Measurements from ENCODE around the gene KCNJ6.

Gene KCNJ6

GRCh38 chr21:37568916-37569315 lies 347.3 kb downstream of the KCNJ6 start:
- Histone ChIP-seq H3K9me3 (ENCODE audit: severe bottlenecking) (no peaks in the 10 kb centered on the region), H3K27ac (no peak overlapping the region)

GRCh38 chr21:37568415-37568814 lies 347.8 kb downstream of the KCNJ6 start:
- TF ChIP-seq CTCF (IDR thresholded peaks at IDR 0.05; ENCODE audit: low read depth, low read length): no peak
- Histone ChIP-seq H3K9me3 (ENCODE audit: severe bottlenecking) (no peaks in the 10 kb centered on the region), H3K27ac (no peak overlapping the region), H3K4me3 (ENCODE audit: low read depth, low read length) (no peak overlapping the region), H3K36me3 (no peaks in the 10 kb centered on the region), H3K27me3 (ENCODE audit: insufficient read depth, low read depth, severe bottlenecking) (no peaks in the 10 kb centered on the region)
- no peak for DNase-seq

More at GRCh38 chr21:37568916-37569315, 347.3 kb downstream of the KCNJ6 start:
- H3K27me3 ChIP-seq (ENCODE audit: insufficient read depth, low read depth, severe bottlenecking): no peaks in the 10 kb centered on the region
- DNase-seq: no peak
- H3K4me3 ChIP-seq (ENCODE audit: low read depth, low read length): no peak overlapping the region
- no peaks in the 10 kb centered on the region for H3K36me3 ChIP-seq
- no peak for TF ChIP-seq CTCF (IDR thresholded peaks at IDR 0.05; ENCODE audit: low read depth, low read length)

- no peaks in the 10 kb centered on the region for H3K9me3 ChIP-seq (ENCODE audit: severe bottlenecking)
- H3K27me3 ChIP-seq (ENCODE audit: insufficient read depth, low read depth, severe bottlenecking): no peaks in the 10 kb centered on the region
- no peak overlapping the region for H3K27ac ChIP-seq
- no peaks in the 10 kb centered on the region for H3K36me3 ChIP-seq
- H3K4me3 ChIP-seq (ENCODE audit: low read depth, low read length): no peak overlapping the region
- no peak for TF ChIP-seq CTCF (IDR thresholded peaks at IDR 0.05; ENCODE audit: low read depth, low read length)
- no peak for DNase-seq
Observed at GRCh38 chr21:37566790-37567615, 349.3 kb downstream of the KCNJ6 start.

- H3K9me3 ChIP-seq (ENCODE audit: severe bottlenecking): no peaks in the 10 kb centered on the region
- H3K27ac ChIP-seq: no peak overlapping the region
- H3K36me3 ChIP-seq: no peaks in the 10 kb centered on the region
- no peak for TF ChIP-seq CTCF (IDR thresholded peaks at IDR 0.05; ENCODE audit: low read depth, low read length)
- no peak overlapping the region for H3K4me3 ChIP-seq (ENCODE audit: low read depth, low read length)
- H3K27me3 ChIP-seq (ENCODE audit: insufficient read depth, low read depth, severe bottlenecking): no peaks in the 10 kb centered on the region
- no peak for DNase-seq
Observed at GRCh38 chr21:37565530-37566223, 350.6 kb downstream of the KCNJ6 start.

GRCh38 chr21:37564924-37565529 lies 351.2 kb downstream of the KCNJ6 start:
- H3K27me3 ChIP-seq (ENCODE audit: insufficient read depth, low read depth, severe bottlenecking): no peaks in the 10 kb centered on the region
- TF ChIP-seq CTCF (IDR thresholded peaks at IDR 0.05; ENCODE audit: low read depth, low read length): no peak
- H3K36me3 ChIP-seq: no peaks in the 10 kb centered on the region
- H3K4me3 ChIP-seq (ENCODE audit: low read depth, low read length): peak overlapping the region; percentile 83
- no peaks in the 10 kb centered on the region for H3K9me3 ChIP-seq (ENCODE audit: severe bottlenecking)
- no peak for DNase-seq
- H3K27ac ChIP-seq: peak overlapping the region; percentile 90
